K562 (cell line): ENCODE measurements around the gene TACR1. TPM values are rescaled to one million over a fixed set of nuclear protein-coding genes. Genes with fewer than 3 reads are reported as not detected.

Experiments
- ATAC-seq: fragments of 200-7000 bp; cut with Tn5 transposase; 3 replicates; pipeline ENCODE4 v1.9.1; 2020; ENCODE audit warnings: moderate library complexity
- BruUV-seq: library from RNA; stranded (reverse); fragments of 400-500 nt; replicated peaks from 2 replicates; lab custom pipeline; 2021; lab: Mats Ljungman, UMichigan
- CTCF ChIA-PET: fragments of 300-600 bp; formaldehyde crosslinking; extraction: SDS; loops from one replicate; lab custom pipeline; 2021; ENCODE audit warnings: low intra/inter-chr PET ratio; lab: Yijun Ruan, JAX
- POLR2A ChIA-PET: fragments of 300-600, 350-650 bp; sonication (Branson Sonifier 250); formaldehyde crosslinking; extraction: SDS; loops from one replicate; lab custom pipeline; 2021; ENCODE audit warnings: antibody characterized with exemption, inconsistent platforms; lab: Yijun Ruan, JAX
- DNase-seq, 4 experiments: peaks; one replicate each; pipeline versions ENCODE4 v3.0.0 to v3.0.0-alpha.2; 2011 to 2018; ENCODE audit warnings: low spot score in 3 of 4, mixed read lengths in 3 of 4; ENCODE audit errors: extremely low read depth in 1 of 4
- FAIRE-seq: peaks from 2 replicates; lab custom pipeline; 2011; peaks lifted over from hg19 to GRCh38; lab: Jason Lieb, UNC
- H2AFZ ChIP-seq: 2 replicates; pipeline ENCODE4 v1.6.0; 2011; ENCODE audit warnings: low read depth, low read length, control low read depth, inconsistent platforms
- H3K27ac ChIP-seq: fragments of 200-600 bp; 3 replicates; pipeline ENCODE4 v1.8.0; 2011; ENCODE audit warnings: low read depth, mild to moderate bottlenecking, control low read depth, inconsistent platforms, low read length, moderate library complexity, mixed read lengths; ENCODE audit errors: extremely low read depth
- H3K27me3 ChIP-seq, 2 experiments: fragments of 300-600 bp in 1 of 2; 2 replicates in 1 of 2; 3 replicates in 1 of 2; pipeline versions ENCODE4 v1.6.0 to v1.8.0; 2011; ENCODE audit warnings: inconsistent platforms in 2 of 2, low read length in 2 of 2, mild to moderate bottlenecking in 1 of 2, mixed read lengths in 1 of 2, moderate library complexity in 1 of 2; ENCODE audit not compliant: control insufficient read depth in 2 of 2, insufficient read depth in 2 of 2
- H3K36me3 ChIP-seq: fragments of 300-600 bp; 3 replicates; pipeline ENCODE4 v1.8.0; 2011; ENCODE audit warnings: mild to moderate bottlenecking, low read length, inconsistent platforms; ENCODE audit not compliant: control insufficient read depth, insufficient read depth
- H3K4me1 ChIP-seq, 2 experiments: fragments of 200-600 bp in 1 of 2; replicated peaks in 1 of 2; 2 replicates in 1 of 2; 3 replicates in 1 of 2; pipeline versions ENCODE4 v1.5.1 to v1.8.0; 2011; ENCODE audit warnings: inconsistent platforms in 2 of 2, low read length in 2 of 2, mild to moderate bottlenecking in 1 of 2, mixed read lengths in 1 of 2, moderate library complexity in 1 of 2; ENCODE audit not compliant: control insufficient read depth in 2 of 2, insufficient read depth in 2 of 2
- H3K4me2 ChIP-seq: 2 replicates; pipeline ENCODE4 v1.6.1; 2011; ENCODE audit warnings: low read length, control low read depth, inconsistent platforms, mixed read lengths; ENCODE audit not compliant: insufficient read depth
- H3K4me3 ChIP-seq: fragments of 200-600 bp; sonication (generic), shearing (Covaris generic); 2 replicates; pipeline ENCODE4 v1.5.1; 2016; ENCODE audit warnings: control low read depth, inconsistent platforms
- H3K79me2 ChIP-seq: fragments of 200-600 bp; 3 replicates; pipeline ENCODE4 v1.8.0; 2011; ENCODE audit warnings: low read length, inconsistent platforms; ENCODE audit not compliant: control insufficient read depth, insufficient read depth
- H3K9ac ChIP-seq, 2 experiments: 2 replicates each; pipeline versions ENCODE4 v1.6.0 to v1.6.1; 2011; ENCODE audit warnings: low read depth in 2 of 2, low read length in 2 of 2, control low read depth in 1 of 2, inconsistent platforms in 1 of 2, mild to moderate bottlenecking in 1 of 2, mixed read lengths in 1 of 2; ENCODE audit not compliant: insufficient read depth in 1 of 2
- H3K9me1 ChIP-seq: one replicate; pipeline ENCODE4 v1.6.0; 2011; ENCODE audit warnings: inconsistent platforms, mild to moderate bottlenecking, low read length, moderate library complexity; ENCODE audit not compliant: control insufficient read depth, insufficient read depth
- H3K9me3 ChIP-seq: replicated peaks from 2 replicates; pipeline ENCODE4 v1.5.1; 2011; ENCODE audit warnings: low read depth, low read length, inconsistent platforms; ENCODE audit not compliant: control insufficient read depth, insufficient read depth
- H4K20me1 ChIP-seq: replicated peaks from 2 replicates; pipeline ENCODE4 v1.6.1; 2011; ENCODE audit warnings: low read length, inconsistent platforms, mixed read lengths; ENCODE audit not compliant: control insufficient read depth, insufficient read depth
- GABPB1 ChIP-seq: sonication (generic); formaldehyde crosslinking; IDR thresholded peaks from 2 replicates; pipeline ENCODE4 v1.8.0; 2022; ENCODE audit warnings: mild to moderate bottlenecking, missing genetic modification reagents
- HDGF ChIP-seq: fragments of 450-650 bp; IDR thresholded peaks from 2 replicates; pipeline ENCODE4 v1.6.1; 2016
- LEF1 ChIP-seq: fragments of 450-650 bp; IDR thresholded peaks from 2 replicates; pipeline ENCODE4 v1.6.1; 2016; ENCODE audit warnings: mild to moderate bottlenecking
- SMAD3 ChIP-seq: fragments of 450-650 bp; formaldehyde crosslinking; conservative IDR thresholded peaks from 2 replicates; pipeline ENCODE4 v1.4.0; 2020; ENCODE audit warnings: mild to moderate bottlenecking
- YY1 ChIP-seq, 3 experiments: IDR thresholded peaks; 2 replicates each; pipeline ENCODE4 v1.6.1; 2011; ENCODE audit warnings: low read length in 2 of 3, mild to moderate bottlenecking in 2 of 3, moderate library complexity in 2 of 3, borderline replicate concordance in 1 of 3, control low read depth in 1 of 3, low read depth in 1 of 3; ENCODE audit not compliant: insufficient read depth in 3 of 3, insufficient replicate concordance in 2 of 3, control insufficient read depth in 1 of 3, insufficient read length in 1 of 3; ENCODE audit errors: extremely low read depth in 1 of 3
- ZFP1 ChIP-seq: fragments of 450-650 bp; formaldehyde crosslinking; IDR thresholded peaks from 2 replicates; pipeline ENCODE4 v1.4.0; 2020; ENCODE audit warnings: mild to moderate bottlenecking, mixed read lengths
- ZNF133 ChIP-seq: fragments of 250-450 bp; sonication (Bioruptor Pico); IDR thresholded peaks from 2 replicates; pipeline ENCODE4 v1.4.0; 2020; ENCODE audit warnings: mild to moderate bottlenecking
- ZNF197 ChIP-seq: fragments of 200-800 bp; sonication (Bioruptor generic); IDR thresholded peaks from 2 replicates; pipeline ENCODE4 v1.6.1; 2016; ENCODE audit warnings: low read depth, missing genetic modification characterization, missing compliant biosample characterization
- ZNF655 ChIP-seq: fragments of 250-450 bp; sonication (Bioruptor Pico); IDR thresholded peaks from 2 replicates; pipeline ENCODE4 v1.5.0; 2021
- WGBS: fragments of 100-300 bp; shearing (Covaris generic); methylation state at CpG from one replicate; pipeline ENCODE4 v1.1.6; 2016; ENCODE audit warnings: low coverage, mixed read lengths; ENCODE audit not compliant: insufficient coverage; ENCODE audit errors: missing lambda C conversion rate; 5-methylcytosine and 5-hydroxymethylcytosine counted together
- in situ Hi-C: fragments of 300-500 bp; cut with MboI; formaldehyde crosslinking; loops from 4 replicates; pipeline ENCODE4 v1.15.0; 2018; ENCODE audit warnings: inconsistent platforms, mixed read lengths
- intact Hi-C: fragments of 100-400 bp; cut with micrococcal nuclease; formaldehyde crosslinking; loops from 2 replicates; pipeline ENCODE4 v1.14.2; 2022
- polyA plus RNA-seq, 8 experiments: library from polyadenylated mRNA; depleted of rRNA in 4 of 8; stranded (reverse) in 5 of 8; unstranded in 3 of 8; fragments of >200 nt; fragmentation: Nextera tagmentation in 2 of 8; fragmentation: Illumina TruSeq in 1 of 8; extraction: Ambion mirVana in 2 of 8; extraction: Trizol in 1 of 8; gene quantifications; 2 replicates each; pipeline versions ENCODE4 v1.2.1 to v1.2.3, GENCODE V29; 2011 to 2014; ENCODE audit warnings: inconsistent platforms in 1 of 8, missing spikeins in 1 of 8
- total RNA-seq, 7 experiments: library from RNA; depleted of rRNA in 6 of 7; stranded (reverse); fragments of >200 nt in 6 of 7; fragmentation: Illumina TruSeq in 2 of 7; extraction: Trizol in 2 of 7; gene quantifications; 2 replicates each; pipeline versions ENCODE4 v1.2.1 to v1.2.3, GENCODE V29; 2011 to 2021; ENCODE audit warnings: low replicate concordance in 1 of 7
- TF ChIP-seq, protein P1 (sequence below), 2 experiments: fragments of 150-350 bp in 1 of 2; IDR thresholded peaks; 2 replicates each; pipeline ENCODE4 v1.6.1; 2012 to 2016; ENCODE audit warnings: low read depth in 2 of 2, low read length in 2 of 2, mild to moderate bottlenecking in 1 of 2, moderate library complexity in 1 of 2

The TACR1 gene
- total and polyA plus RNA-seq, 9 of the 15 experiments (the other 6 are each of a cell fraction or from before 2014, with no cell fraction given) = not detected

GRCh38 chr2:75204833-75205232, 5.5 kb upstream of the TACR1 start:
- ATAC-seq (no peak), FAIRE-seq (no peak), DNase-seq (no peak)
- WGBS = 0% methylated on average over 3 of the region's 3 CpGs
- Histone ChIP-seq H3K4me1 (peaks cover 0 to 4% of the 10 kb centered on the region in 2 experiments; a peak in 1 of 5 replicates), H3K27ac (no peak overlapping the region), H3K36me3 (no peaks in the 10 kb centered on the region), H3K4me2 (no peak overlapping the region), H4K20me1 (no peaks in the 10 kb centered on the region), H2AFZ (no peak overlapping the region), H3K9ac (no peak overlapping the region), H3K4me3 (no peak overlapping the region), H3K79me2 (no peaks in the 10 kb centered on the region), H3K9me1 (no peaks in the 10 kb centered on the region), H3K27me3 (peaks cover 4 to 16% of the 10 kb centered on the region in 2 experiments), H3K9me3 (no peaks in the 10 kb centered on the region)
- no TSS peak for BruUV-seq
- intact Hi-C loops (no loop called here), in situ Hi-C loops (no loop called here)
- ChIA-PET CTCF (no interaction called here), POLR2A (no interaction called here)
- no peak for TF ChIP-seq ZNF655
- no peak for TF ChIP-seq LEF1
- TF ChIP-seq ZNF133 (CRISPR knock-in tag) = no peak
- no peak for TF ChIP-seq ZNF197 (CRISPR knock-in tag)
- no peak for TF ChIP-seq ZFP1 (CRISPR knock-in tag)

DNA sequence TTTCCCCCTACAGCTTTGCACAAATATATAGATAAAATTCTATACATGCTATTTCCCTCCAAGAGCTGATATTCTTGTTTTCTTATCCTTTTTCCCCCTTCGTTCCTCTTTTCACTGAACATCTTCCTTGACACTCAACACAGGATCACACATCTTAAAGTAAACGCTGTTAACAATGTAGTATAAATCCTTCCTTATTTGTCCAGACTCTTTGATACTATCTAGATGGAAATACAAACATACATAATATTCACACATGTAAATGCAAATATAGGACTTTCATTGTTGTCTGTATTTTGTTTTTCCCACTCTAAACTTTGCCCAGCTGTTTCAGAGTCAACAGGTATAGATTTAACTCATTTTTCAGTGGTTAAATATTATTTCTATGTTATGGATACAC, 3.0 kb upstream of the TACR1 start:
- FAIRE-seq (no peak), ATAC-seq (no peak), DNase-seq (no peak)
- Histone ChIP-seq H3K36me3 (no peaks in the 10 kb centered on the region), H3K9me1 (no peaks in the 10 kb centered on the region), H3K27ac (no peak overlapping the region), H3K27me3 (peaks cover 10 to 33% of the 10 kb centered on the region in 2 experiments), H3K79me2 (no peaks in the 10 kb centered on the region), H3K4me2 (no peak overlapping the region), H3K9me3 (no peaks in the 10 kb centered on the region), H3K4me3 (no peak overlapping the region), H3K9ac (no peak overlapping the region), H3K4me1 (peaks cover 0 to 10% of the 10 kb centered on the region in 2 experiments; a peak in 1 of 5 replicates), H4K20me1 (no peaks in the 10 kb centered on the region), H2AFZ (no peak overlapping the region)
- in situ Hi-C loops = no loop called here
- 0% methylated on average over 2 of the region's 2 CpGs for WGBS
- no TSS peak for BruUV-seq
- ChIA-PET POLR2A (no interaction called here), CTCF (no interaction called here)
- intact Hi-C loops = no loop called here
- no peak for TF ChIP-seq YY1 (IDR thresholded peaks at IDR 0.05; ENCODE audit: borderline replicate concordance in 1 of 3, control insufficient read depth in 1 of 3, extremely low read depth in 1 of 3, insufficient read depth in 3 of 3, insufficient read length in 1 of 3, insufficient replicate concordance in 2 of 3, low read depth in 1 of 3, low read length in 2 of 3)
- no peak for TF ChIP-seq GABPB1
- no peak for TF ChIP-seq SMAD3 (CRISPR knock-in tag)
- TF ChIP-seq HDGF = no peak
- TF ChIP-seq, protein P1, sequence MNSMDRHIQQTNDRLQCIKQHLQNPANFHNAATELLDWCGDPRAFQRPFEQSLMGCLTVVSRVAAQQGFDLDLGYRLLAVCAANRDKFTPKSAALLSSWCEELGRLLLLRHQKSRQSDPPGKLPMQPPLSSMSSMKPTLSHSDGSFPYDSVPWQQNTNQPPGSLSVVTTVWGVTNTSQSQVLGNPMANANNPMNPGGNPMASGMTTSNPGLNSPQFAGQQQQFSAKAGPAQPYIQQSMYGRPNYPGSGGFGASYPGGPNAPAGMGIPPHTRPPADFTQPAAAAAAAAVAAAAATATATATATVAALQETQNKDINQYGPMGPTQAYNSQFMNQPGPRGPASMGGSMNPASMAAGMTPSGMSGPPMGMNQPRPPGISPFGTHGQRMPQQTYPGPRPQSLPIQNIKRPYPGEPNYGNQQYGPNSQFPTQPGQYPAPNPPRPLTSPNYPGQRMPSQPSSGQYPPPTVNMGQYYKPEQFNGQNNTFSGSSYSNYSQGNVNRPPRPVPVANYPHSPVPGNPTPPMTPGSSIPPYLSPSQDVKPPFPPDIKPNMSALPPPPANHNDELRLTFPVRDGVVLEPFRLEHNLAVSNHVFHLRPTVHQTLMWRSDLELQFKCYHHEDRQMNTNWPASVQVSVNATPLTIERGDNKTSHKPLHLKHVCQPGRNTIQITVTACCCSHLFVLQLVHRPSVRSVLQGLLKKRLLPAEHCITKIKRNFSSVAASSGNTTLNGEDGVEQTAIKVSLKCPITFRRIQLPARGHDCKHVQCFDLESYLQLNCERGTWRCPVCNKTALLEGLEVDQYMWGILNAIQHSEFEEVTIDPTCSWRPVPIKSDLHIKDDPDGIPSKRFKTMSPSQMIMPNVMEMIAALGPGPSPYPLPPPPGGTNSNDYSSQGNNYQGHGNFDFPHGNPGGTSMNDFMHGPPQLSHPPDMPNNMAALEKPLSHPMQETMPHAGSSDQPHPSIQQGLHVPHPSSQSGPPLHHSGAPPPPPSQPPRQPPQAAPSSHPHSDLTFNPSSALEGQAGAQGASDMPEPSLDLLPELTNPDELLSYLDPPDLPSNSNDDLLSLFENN (IDR thresholded peaks at IDR 0.05; ENCODE audit: low read depth in 2 of 2, low read length in 2 of 2) = no peak
